ENCODE data around the gene SPR.

Gene SPR

GRCh38 chr2:72891091-72891818 is 4.0 kb downstream of the SPR start:
- no peak overlapping the region for H3K27ac ChIP-seq
- TF ChIP-seq CTCF (conservative IDR thresholded peaks at IDR 0.05) = no peak
- TF ChIP-seq ZFX (IDR thresholded peaks at IDR 0.05) = no peak

GRCh38 chr2:72892506-72893173 is 5.4 kb downstream of the SPR start:
- H3K27ac ChIP-seq = no peak overlapping the region
- TF ChIP-seq CTCF (conservative IDR thresholded peaks at IDR 0.05) (peak; percentile 67), ZFX (IDR thresholded peaks at IDR 0.05) (no peak)

- H3K27ac ChIP-seq = no peak overlapping the region
- peak; percentile 31 for TF ChIP-seq CTCF (conservative IDR thresholded peaks at IDR 0.05)
- TF ChIP-seq ZFX (IDR thresholded peaks at IDR 0.05) = no peak
These were observed 6.5 kb downstream of the SPR start for GRCh38 chr2:72893594-72894319.

- TF ChIP-seq ZFX (IDR thresholded peaks at IDR 0.05) (no peak), CTCF (conservative IDR thresholded peaks at IDR 0.05) (no peak)
- no peak overlapping the region for H3K27ac ChIP-seq
These were observed 7.3 kb downstream of the SPR start for GRCh38 chr2:72894514-72894913.

GRCh38 chr2:72895154-72895553 is 7.9 kb downstream of the SPR start:
- TF ChIP-seq ZFX (IDR thresholded peaks at IDR 0.05) (no peak), CTCF (conservative IDR thresholded peaks at IDR 0.05) (no peak)
- no peak overlapping the region for H3K27ac ChIP-seq

GRCh38 chr2:72895759-72896281 is 8.6 kb downstream of the SPR start:
- no peak for TF ChIP-seq ZFX (IDR thresholded peaks at IDR 0.05)
- TF ChIP-seq CTCF (conservative IDR thresholded peaks at IDR 0.05) = no peak

GRCh38 chr2:72896446-72896845 is 9.2 kb downstream of the SPR start:
- no peak overlapping the region for H3K27ac ChIP-seq
- TF ChIP-seq ZFX (IDR thresholded peaks at IDR 0.05) (no peak), CTCF (conservative IDR thresholded peaks at IDR 0.05) (no peak)

More at GRCh38 chr2:72895759-72896281, 8.6 kb downstream of the SPR start:
- no peak overlapping the region for H3K27ac ChIP-seq
